ENCODE results near the gene MUC13.

MUC13 gene

DNA sequence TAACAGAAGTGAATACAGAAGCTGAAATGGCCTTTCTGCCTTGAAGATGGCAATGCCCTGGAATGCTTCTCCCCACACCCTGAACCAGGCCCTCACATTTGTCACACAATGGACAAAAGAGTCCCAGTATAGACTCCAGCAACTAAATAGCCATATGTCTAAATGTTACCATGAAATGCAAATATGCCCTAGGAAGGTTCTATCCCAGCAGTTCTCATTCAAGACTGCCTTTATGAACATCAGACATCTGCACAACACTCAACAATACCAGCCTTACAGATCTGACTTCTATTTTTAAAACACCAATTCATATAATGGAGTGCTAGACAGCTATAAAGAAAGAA is 55.2 kb downstream of the MUC13 start:
- no peak for FAIRE-seq
- no peak for DNase-seq (ENCODE audit: low spot score)

DNA sequence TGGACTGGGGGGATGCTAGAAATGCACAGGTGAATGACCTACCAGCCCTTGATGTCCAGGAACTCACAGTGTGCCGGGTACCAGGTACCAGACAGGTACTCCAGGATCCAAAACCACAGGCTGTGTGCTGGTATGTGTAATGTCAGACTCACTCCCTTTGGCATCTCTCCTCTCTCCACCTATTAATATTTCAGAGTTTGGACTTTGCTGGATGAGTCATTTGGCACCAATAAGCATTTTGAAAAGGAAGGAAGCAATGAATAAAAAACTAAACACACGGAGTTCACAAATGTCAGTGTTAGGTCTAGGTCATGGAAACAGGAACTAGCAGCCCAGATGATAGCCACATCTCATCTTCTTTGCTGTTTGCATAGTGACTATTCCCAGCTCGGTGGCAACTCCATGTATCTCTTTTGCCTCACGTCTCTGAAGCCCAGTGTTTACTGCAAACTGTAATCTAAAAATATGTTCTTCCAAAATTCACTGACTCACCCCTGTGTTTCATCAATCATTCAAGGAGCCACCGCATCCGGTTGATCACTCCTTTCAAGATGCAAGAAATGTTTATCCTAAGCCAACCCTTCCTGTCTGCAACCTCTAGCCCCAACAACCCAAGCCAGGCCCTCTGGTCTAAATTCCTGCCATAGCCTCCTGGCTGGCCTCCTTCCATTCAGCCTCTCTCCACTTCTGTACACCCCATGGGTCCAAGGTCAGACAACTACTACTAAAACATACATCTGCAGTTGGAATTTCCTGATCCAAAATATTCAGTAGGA is 55.8 kb downstream of the MUC13 start:
- DNase-seq (ENCODE audit: low spot score) = peak; percentile 96
- FAIRE-seq = peak; percentile 94

- peak; percentile 57 for FAIRE-seq
- peak; percentile 44 for DNase-seq (ENCODE audit: low spot score)
Observed at GRCh38 chr3:124877674-124878073, 56.9 kb downstream of the MUC13 start.

GRCh38 chr3:124876401-124876878 is 58.1 kb downstream of the MUC13 start:
- DNase-seq (ENCODE audit: low spot score) = no peak
- no peak for FAIRE-seq

DNA sequence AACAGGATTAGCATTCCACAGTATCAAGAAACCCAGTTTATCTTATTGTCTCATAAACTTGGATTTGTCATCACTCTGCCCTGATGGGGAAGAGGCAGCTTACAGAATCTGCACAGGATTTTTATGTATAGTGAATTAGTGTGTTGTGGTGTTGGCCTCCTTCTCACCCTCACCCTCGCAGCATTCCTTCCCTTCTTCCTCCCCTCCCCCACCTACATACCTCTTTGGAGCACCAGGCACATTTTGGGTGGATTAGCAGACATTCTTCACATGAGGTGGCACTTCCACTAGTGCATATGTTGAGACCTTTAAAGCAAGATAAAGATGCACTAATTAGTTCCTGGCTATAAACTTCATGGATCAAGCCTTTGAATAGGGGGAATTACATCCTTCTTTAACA is 61.3 kb downstream of the MUC13 start:
- DNase-seq (ENCODE audit: low spot score) (no peak), FAIRE-seq (no peak)

GRCh38 chr3:124867511-124867910 is 67.0 kb downstream of the MUC13 start:
- FAIRE-seq (no peak), DNase-seq (ENCODE audit: low spot score) (no peak)

DNA sequence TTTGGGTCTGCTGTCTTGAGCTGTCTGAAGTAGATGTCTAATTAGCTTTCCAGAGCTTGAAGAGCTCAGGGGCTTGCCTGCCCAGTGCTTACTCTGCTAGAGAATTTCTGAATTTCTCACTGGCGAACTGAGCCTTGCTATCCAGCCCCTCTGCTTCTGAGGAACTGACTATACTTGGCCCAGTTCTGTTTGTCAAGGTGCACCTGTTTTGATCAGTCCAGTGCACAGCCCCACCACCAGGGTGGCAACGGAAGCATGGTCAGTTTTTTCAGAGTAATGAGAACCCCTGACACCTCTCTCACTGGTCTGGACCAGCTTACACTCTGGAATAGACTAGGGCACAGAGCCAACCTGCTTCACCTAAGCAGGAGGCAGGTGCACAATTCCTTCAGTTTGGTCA is 72.5 kb downstream of the MUC13 start:
- FAIRE-seq = no peak

GRCh38 chr3:124861041-124861440 is 73.5 kb downstream of the MUC13 start:
- DNase-seq (ENCODE audit: low spot score) (no peak), FAIRE-seq (no peak)

More for the DNA sequence above, 72.5 kb downstream of the MUC13 start:
- DNase-seq (ENCODE audit: low spot score) = no peak

GRCh38 chr3:124860599-124860998 is 74.0 kb downstream of the MUC13 start:
- peak; percentile 98 for FAIRE-seq

DNA sequence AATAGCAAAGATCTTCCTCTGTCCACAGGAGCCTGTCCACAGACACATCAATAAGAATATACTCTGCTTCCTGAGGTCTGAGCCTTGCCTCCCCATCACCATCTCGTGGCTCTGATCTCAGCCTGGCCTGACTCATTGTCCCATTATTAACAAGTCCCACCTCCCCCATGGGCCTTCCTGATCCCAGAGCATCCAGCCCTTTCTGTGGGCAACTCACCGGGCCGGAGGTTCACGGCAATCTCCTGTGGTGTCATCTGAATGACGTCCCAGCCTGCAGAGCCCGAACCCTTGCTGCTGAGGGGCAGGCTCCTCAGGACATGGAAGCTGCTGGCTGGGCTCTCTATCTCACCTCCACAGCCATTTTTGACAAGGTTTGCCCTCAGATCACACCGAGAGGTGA is 75.5 kb downstream of the MUC13 start:
- DNase-seq (ENCODE audit: low spot score) = peak; percentile 90
- FAIRE-seq = peak; percentile 91

More at GRCh38 chr3:124860599-124860998, 74.0 kb downstream of the MUC13 start:
- peak; percentile 95 for DNase-seq (ENCODE audit: low spot score)

GRCh38 chr3:124858275-124858674 is 76.3 kb downstream of the MUC13 start:
- DNase-seq (ENCODE audit: low spot score) (no peak), FAIRE-seq (no peak)

DNA sequence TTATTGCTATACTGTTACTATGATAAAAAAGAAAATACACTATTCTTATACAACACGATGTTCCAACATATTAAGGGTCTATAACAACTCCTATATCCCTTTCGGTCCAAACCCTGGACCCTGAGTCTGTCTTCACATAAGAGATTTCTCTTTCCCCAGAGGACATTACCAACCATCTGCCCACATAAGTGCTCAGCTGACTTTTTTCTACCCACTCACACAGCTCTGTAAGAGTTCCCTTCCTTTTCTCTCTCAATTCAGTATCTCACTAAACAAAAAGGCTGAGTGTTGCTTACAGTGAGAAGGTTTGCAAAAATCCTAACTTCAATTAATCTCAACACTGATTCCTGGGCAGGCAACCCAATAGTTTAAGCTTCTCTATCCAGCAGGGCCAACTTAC is 77.9 kb downstream of the MUC13 start:
- FAIRE-seq (no peak), DNase-seq (ENCODE audit: low spot score) (no peak)

Measured in RCC 7860 (cell line).